ENCODE results near the gene SLC4A7. TPM values are rescaled to one million over a fixed set of nuclear protein-coding genes. Genes with fewer than 3 reads are reported as not detected.

SLC4A7 gene
- polyA plus RNA-seq, 1 experiment, result 42.9 TPM

- TF ChIP-seq CTCF (IDR thresholded peaks at IDR 0.05; ENCODE audit: low read depth, low read length), result no peak
- ChIA-PET POLR2A (no interaction called here), CTCF (interaction anchor here (1.1 to 2.0 kb wide), 2 partner anchors 12 to 20 kb away, joined by 3 to 7 read pairs; no protein-coding TSS in a partner anchor)
Observed at GRCh38 chr3:27345959-27346865, 138.0 kb downstream of the SLC4A7 start.

GRCh38 chr3:27345493-27345892 is 138.7 kb downstream of the SLC4A7 start:
- H3K27ac ChIP-seq (ENCODE audit: low read depth, low read length), result no peak overlapping the region
- no peaks in the 10 kb centered on the region for H3K27me3 ChIP-seq (ENCODE audit: control insufficient read depth, insufficient read depth, low read length)
- no peak overlapping the region for H3K4me3 ChIP-seq (ENCODE audit: low read depth, low read length)
- no peak for DNase-seq (ENCODE audit: low read depth, low spot score)
- H3K9me3 ChIP-seq (ENCODE audit: control insufficient read depth, insufficient read depth, low read length), result no peaks in the 10 kb centered on the region
- TF ChIP-seq CTCF (IDR thresholded peaks at IDR 0.05; ENCODE audit: low read depth, low read length), result no peak
- ChIA-PET POLR2A (no interaction called here), CTCF (interaction anchor here (1.2 kb wide), 1 partner anchor 12 kb away, joined by 4 read pairs; no protein-coding TSS in a partner anchor)

More at GRCh38 chr3:27345959-27346865, 138.0 kb downstream of the SLC4A7 start:
- no peaks in the 10 kb centered on the region for H3K27me3 ChIP-seq (ENCODE audit: control insufficient read depth, insufficient read depth, low read length)
- no peak overlapping the region for H3K4me3 ChIP-seq (ENCODE audit: low read depth, low read length)
- H3K27ac ChIP-seq (ENCODE audit: low read depth, low read length), result no peak overlapping the region
- no peaks in the 10 kb centered on the region for H3K9me3 ChIP-seq (ENCODE audit: control insufficient read depth, insufficient read depth, low read length)
- DNase-seq (ENCODE audit: low read depth, low spot score), result no peak

GRCh38 chr3:27345045-27345444 is 139.1 kb downstream of the SLC4A7 start:
- Histone ChIP-seq H3K27me3 (ENCODE audit: control insufficient read depth, insufficient read depth, low read length) (no peaks in the 10 kb centered on the region), H3K9me3 (ENCODE audit: control insufficient read depth, insufficient read depth, low read length) (no peaks in the 10 kb centered on the region), H3K27ac (ENCODE audit: low read depth, low read length) (no peak overlapping the region), H3K4me3 (ENCODE audit: low read depth, low read length) (no peak overlapping the region)
- DNase-seq (ENCODE audit: low read depth, low spot score), result no peak
- POLR2A ChIA-PET, result no interaction called here
- TF ChIP-seq CTCF (IDR thresholded peaks at IDR 0.05; ENCODE audit: low read depth, low read length), result no peak
- CTCF ChIA-PET, result interaction anchor here (1.0 to 1.2 kb wide), 2 partner anchors 13 to 367 kb away, joined by 4 read pairs; no protein-coding TSS in a partner anchor

- no peak for DNase-seq (ENCODE audit: low read depth, low spot score)
- Histone ChIP-seq H3K9me3 (ENCODE audit: control insufficient read depth, insufficient read depth, low read length) (no peaks in the 10 kb centered on the region), H3K27me3 (ENCODE audit: control insufficient read depth, insufficient read depth, low read length) (no peaks in the 10 kb centered on the region), H3K27ac (ENCODE audit: low read depth, low read length) (no peak overlapping the region), H3K4me3 (ENCODE audit: low read depth, low read length) (no peak overlapping the region)
- CTCF ChIA-PET, result interaction anchor here (1.0 to 1.2 kb wide), 2 partner anchors 14 to 368 kb away, joined by 4 read pairs; no protein-coding TSS in a partner anchor
- TF ChIP-seq CTCF (IDR thresholded peaks at IDR 0.05; ENCODE audit: low read depth, low read length), result no peak
- POLR2A ChIA-PET, result no interaction called here
Observed at GRCh38 chr3:27344192-27344591, 140.0 kb downstream of the SLC4A7 start.

- Histone ChIP-seq H3K4me3 (ENCODE audit: low read depth, low read length) (no peak overlapping the region), H3K27ac (ENCODE audit: low read depth, low read length) (no peak overlapping the region), H3K9me3 (ENCODE audit: control insufficient read depth, insufficient read depth, low read length) (no peaks in the 10 kb centered on the region), H3K27me3 (ENCODE audit: control insufficient read depth, insufficient read depth, low read length) (no peaks in the 10 kb centered on the region)
- ChIA-PET CTCF (no interaction called here), POLR2A (no interaction called here)
- no peak for TF ChIP-seq CTCF (IDR thresholded peaks at IDR 0.05; ENCODE audit: low read depth, low read length)
- DNase-seq (ENCODE audit: low read depth, low spot score), result no peak
Observed at GRCh38 chr3:27342267-27342666, 141.9 kb downstream of the SLC4A7 start.

All from AG04450 (cell line).